Measurements from ENCODE around the gene TRAM2.

DNA sequence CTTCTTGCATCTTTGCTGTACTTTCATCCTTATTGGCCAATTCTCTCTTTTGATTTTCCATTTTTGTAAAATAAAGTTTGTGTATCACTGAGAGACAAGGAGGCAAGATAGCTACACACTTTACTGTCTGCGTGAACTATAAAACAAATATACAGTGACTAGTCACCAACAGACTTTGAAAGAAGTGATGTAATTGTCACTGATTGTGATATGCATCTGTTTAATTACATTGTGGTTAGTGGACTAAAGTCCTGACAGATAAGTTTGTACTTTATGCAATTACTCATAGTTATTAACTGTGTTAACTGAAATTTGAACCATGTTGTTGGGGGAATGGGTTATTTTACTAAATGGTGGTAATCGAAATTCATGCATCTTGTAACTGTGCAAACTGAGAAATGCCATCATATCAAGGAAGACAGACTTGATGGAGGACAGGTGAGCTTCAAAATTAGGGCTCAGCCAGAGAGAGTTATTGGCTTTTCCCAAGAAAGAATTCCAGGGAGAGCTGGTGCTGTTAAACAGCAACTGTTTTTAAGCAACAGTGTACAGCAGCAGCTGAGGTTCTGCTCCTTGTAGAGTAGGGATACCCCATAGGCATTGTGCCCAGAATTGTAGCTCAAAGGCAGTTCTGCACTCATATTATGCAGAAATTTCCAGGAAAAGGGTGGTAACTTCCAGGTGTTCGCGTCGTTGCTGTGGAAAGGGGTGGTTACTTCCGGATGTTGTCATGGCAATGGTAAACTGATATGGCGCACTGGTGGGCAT lies 93.8 kb downstream of the TRAM2 start:
- TF ChIP-seq JUNB (CRISPR knock-in tag; conservative IDR thresholded peaks at IDR 0.05) = no peak
- TF ChIP-seq, protein P1, sequence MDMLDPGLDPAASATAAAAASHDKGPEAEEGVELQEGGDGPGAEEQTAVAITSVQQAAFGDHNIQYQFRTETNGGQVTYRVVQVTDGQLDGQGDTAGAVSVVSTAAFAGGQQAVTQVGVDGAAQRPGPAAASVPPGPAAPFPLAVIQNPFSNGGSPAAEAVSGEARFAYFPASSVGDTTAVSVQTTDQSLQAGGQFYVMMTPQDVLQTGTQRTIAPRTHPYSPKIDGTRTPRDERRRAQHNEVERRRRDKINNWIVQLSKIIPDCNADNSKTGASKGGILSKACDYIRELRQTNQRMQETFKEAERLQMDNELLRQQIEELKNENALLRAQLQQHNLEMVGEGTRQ (CRISPR knock-in tag; IDR thresholded peaks at IDR 0.05) = no peak
- TF ChIP-seq, protein P2, sequence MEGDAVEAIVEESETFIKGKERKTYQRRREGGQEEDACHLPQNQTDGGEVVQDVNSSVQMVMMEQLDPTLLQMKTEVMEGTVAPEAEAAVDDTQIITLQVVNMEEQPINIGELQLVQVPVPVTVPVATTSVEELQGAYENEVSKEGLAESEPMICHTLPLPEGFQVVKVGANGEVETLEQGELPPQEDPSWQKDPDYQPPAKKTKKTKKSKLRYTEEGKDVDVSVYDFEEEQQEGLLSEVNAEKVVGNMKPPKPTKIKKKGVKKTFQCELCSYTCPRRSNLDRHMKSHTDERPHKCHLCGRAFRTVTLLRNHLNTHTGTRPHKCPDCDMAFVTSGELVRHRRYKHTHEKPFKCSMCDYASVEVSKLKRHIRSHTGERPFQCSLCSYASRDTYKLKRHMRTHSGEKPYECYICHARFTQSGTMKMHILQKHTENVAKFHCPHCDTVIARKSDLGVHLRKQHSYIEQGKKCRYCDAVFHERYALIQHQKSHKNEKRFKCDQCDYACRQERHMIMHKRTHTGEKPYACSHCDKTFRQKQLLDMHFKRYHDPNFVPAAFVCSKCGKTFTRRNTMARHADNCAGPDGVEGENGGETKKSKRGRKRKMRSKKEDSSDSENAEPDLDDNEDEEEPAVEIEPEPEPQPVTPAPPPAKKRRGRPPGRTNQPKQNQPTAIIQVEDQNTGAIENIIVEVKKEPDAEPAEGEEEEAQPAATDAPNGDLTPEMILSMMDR (IDR thresholded peaks at IDR 0.05 in 2 of 3, conservative IDR thresholded peaks at IDR 0.05 in 1 of 3; ENCODE audit: insufficient read depth in 2 of 3, low read depth in 1 of 3, low read length in 3 of 3) = no peak
- TF ChIP-seq SMARCE1 (IDR thresholded peaks at IDR 0.05) = peak; percentile 88; the same call in 1 of the 2 replicates
- no peak for TF ChIP-seq CAMTA2 (CRISPR knock-in tag; conservative IDR thresholded peaks at IDR 0.05)
- no peak for TF ChIP-seq MAFF (IDR thresholded peaks at IDR 0.05; ENCODE audit: low read length)
- no peak for TF ChIP-seq EHMT2 (IDR thresholded peaks at IDR 0.05)
- TF ChIP-seq ZNF143 (CRISPR knock-in tag; IDR thresholded peaks at IDR 0.05) = no peak
- TF ChIP-seq CBX8 (IDR thresholded peaks at IDR 0.05; ENCODE audit: borderline replicate concordance, extremely low read depth, low read depth, low read length, poor library complexity, severe bottlenecking) = no peak
- no peak for TF ChIP-seq ZKSCAN8 (CRISPR knock-in tag; IDR thresholded peaks at IDR 0.05)
- TF ChIP-seq, protein P3, sequence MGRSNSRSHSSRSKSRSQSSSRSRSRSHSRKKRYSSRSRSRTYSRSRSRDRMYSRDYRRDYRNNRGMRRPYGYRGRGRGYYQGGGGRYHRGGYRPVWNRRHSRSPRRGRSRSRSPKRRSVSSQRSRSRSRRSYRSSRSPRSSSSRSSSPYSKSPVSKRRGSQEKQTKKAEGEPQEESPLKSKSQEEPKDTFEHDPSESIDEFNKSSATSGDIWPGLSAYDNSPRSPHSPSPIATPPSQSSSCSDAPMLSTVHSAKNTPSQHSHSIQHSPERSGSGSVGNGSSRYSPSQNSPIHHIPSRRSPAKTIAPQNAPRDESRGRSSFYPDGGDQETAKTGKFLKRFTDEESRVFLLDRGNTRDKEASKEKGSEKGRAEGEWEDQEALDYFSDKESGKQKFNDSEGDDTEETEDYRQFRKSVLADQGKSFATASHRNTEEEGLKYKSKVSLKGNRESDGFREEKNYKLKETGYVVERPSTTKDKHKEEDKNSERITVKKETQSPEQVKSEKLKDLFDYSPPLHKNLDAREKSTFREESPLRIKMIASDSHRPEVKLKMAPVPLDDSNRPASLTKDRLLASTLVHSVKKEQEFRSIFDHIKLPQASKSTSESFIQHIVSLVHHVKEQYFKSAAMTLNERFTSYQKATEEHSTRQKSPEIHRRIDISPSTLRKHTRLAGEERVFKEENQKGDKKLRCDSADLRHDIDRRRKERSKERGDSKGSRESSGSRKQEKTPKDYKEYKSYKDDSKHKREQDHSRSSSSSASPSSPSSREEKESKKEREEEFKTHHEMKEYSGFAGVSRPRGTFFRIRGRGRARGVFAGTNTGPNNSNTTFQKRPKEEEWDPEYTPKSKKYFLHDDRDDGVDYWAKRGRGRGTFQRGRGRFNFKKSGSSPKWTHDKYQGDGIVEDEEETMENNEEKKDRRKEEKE (IDR thresholded peaks at IDR 0.05; ENCODE audit: borderline replicate concordance in 1 of 2, control insufficient read depth in 1 of 2, low read depth in 2 of 2, low read length in 1 of 2) = no peak
- TF ChIP-seq, protein P4, sequence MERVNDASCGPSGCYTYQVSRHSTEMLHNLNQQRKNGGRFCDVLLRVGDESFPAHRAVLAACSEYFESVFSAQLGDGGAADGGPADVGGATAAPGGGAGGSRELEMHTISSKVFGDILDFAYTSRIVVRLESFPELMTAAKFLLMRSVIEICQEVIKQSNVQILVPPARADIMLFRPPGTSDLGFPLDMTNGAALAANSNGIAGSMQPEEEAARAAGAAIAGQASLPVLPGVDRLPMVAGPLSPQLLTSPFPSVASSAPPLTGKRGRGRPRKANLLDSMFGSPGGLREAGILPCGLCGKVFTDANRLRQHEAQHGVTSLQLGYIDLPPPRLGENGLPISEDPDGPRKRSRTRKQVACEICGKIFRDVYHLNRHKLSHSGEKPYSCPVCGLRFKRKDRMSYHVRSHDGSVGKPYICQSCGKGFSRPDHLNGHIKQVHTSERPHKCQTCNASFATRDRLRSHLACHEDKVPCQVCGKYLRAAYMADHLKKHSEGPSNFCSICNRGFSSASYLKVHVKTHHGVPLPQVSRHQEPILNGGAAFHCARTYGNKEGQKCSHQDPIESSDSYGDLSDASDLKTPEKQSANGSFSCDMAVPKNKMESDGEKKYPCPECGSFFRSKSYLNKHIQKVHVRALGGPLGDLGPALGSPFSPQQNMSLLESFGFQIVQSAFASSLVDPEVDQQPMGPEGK (CRISPR knock-in tag; IDR thresholded peaks at IDR 0.05; ENCODE audit: borderline replicate concordance) = no peak
- TF ChIP-seq FOSL1 (tag; conservative IDR thresholded peaks at IDR 0.05) = peak; percentile 89
- peak; percentile 97 for TF ChIP-seq RFX1 (IDR thresholded peaks at IDR 0.05)
